HG03460 (cell line): ENCODE data around the gene ENO2.
A peak's percentile ranks its signal among the peaks of the same experiment; 100 is the strongest.

ENCODE experiments used
- ATAC-seq: cut with Tn5 transposase; IDR thresholded peaks from one replicate; pipeline ENCODE4 v1.9.1; 2021; ENCODE audit not compliant: unreplicated experiment

The ENO2 gene

GRCh38 chr12:6946920-6947374 lies 32.6 kb downstream of the ENO2 start:
- ATAC-seq = no peak

GRCh38 chr12:6947615-6948014 lies 33.2 kb downstream of the ENO2 start:
- ATAC-seq = no peak

- no peak for ATAC-seq
Measured at GRCh38 chr12:6948873-6949594, 34.7 kb downstream of the ENO2 start.

GRCh38 chr12:6950401-6950801 lies 36.0 kb downstream of the ENO2 start:
- ATAC-seq = no peak

- peak; percentile 23 for ATAC-seq
Measured at GRCh38 chr12:6950811-6951540, 36.6 kb downstream of the ENO2 start, which contains the start of gene PTPN6. Gene PTPN6 (plus strand): TSS chr12:6951356. CDS start chr12:6951513, 157 bp downstream.

GRCh38 chr12:6951551-6952120 lies 37.3 kb downstream of the ENO2 start:
- no peak for ATAC-seq

GRCh38 chr12:6952121-6952862 lies 37.9 kb downstream of the ENO2 start:
- ATAC-seq = no peak

GRCh38 chr12:6952863-6953441 lies 38.6 kb downstream of the ENO2 start:
- no peak for ATAC-seq

GRCh38 chr12:6953442-6954315 lies 39.3 kb downstream of the ENO2 start:
- ATAC-seq = peak; percentile 43

- ATAC-seq = no peak
Measured at GRCh38 chr12:6954316-6955107, 40.1 kb downstream of the ENO2 start.

GRCh38 chr12:6955108-6956020 lies 41.0 kb downstream of the ENO2 start:
- ATAC-seq = no peak

GRCh38 chr12:6956021-6956727 lies 41.8 kb downstream of the ENO2 start:
- no peak for ATAC-seq

- ATAC-seq = no peak
Measured at GRCh38 chr12:6957151-6957701, 42.8 kb downstream of the ENO2 start.

- no peak for ATAC-seq
Measured at GRCh38 chr12:6957741-6958608, 43.6 kb downstream of the ENO2 start.

- no peak for ATAC-seq
Measured at GRCh38 chr12:6958609-6959057, 44.3 kb downstream of the ENO2 start.
